GM10248 (cell line): ENCODE measurements around the gene NKD2.

ENCODE experiments used
- CTCF ChIA-PET: fragments of 300-600 bp; sonication (Branson Sonifier 250); formaldehyde crosslinking; extraction: SDS; loops from one replicate; lab custom pipeline; 2021; ENCODE audit warnings: antibody characterized with exemption; lab: Yijun Ruan, JAX
- POLR2A ChIA-PET: fragments of 350-650 bp; sonication (Branson Sonifier 250); formaldehyde crosslinking; extraction: SDS; loops from one replicate; lab custom pipeline; 2020; ENCODE audit warnings: antibody characterized with exemption; lab: Yijun Ruan, JAX
- DNase-seq: peaks from one replicate; pipeline ENCODE4 v3.0.0; 2012; ENCODE audit errors: extremely low spot score
- TF ChIP-seq, protein P1 (sequence below): IDR thresholded peaks from 2 replicates; pipeline ENCODE4 v1.5.1; 2012; ENCODE audit warnings: mild to moderate bottlenecking, low read depth; ENCODE audit errors: extremely low read depth, missing control alignments, control extremely low read depth

The NKD2 gene

DNA sequence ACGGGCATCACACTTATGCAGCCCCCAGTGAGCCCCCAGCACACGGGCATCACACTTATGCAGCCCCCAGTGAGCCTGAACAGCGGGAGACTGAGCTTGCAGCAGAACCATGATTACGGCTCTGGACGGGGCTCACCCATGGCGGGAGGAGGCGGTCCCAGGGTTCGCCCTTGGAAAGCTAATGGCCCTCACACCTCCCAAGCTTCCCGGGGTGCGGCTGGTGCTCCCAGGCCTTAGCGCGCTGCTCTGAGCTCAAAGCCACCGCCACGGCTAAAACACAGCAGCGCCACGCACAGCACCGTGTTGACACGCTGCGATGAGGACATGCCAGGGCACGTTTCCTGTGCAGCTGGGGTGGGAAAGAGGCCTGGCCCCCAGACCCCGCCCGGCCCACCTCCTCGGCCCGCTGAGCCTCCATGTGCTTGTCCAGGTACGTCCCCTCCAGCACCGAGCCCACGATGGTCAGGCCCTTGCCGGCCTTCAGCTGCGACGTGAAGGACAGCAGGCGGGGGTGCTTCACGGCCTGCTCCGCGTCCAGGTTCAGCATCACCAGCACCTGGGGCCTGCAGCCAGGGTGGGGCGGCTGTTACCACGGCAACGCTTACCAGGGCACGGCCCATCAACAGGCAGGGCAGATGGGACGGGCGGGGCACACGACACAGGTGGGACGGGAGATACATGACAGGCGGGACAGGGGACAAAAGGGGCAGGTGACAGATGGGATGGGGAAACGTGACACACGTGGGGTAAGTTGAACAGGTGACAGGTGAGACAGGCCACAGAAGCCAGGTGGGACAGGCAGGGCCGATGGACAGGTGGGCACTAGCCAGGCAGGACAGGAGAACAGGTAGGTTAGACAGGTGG, 64.9 kb downstream of the NKD2 start:
- ChIA-PET POLR2A (no interaction called here), CTCF (no interaction called here)
- no peak for DNase-seq
- TF ChIP-seq, protein P1, sequence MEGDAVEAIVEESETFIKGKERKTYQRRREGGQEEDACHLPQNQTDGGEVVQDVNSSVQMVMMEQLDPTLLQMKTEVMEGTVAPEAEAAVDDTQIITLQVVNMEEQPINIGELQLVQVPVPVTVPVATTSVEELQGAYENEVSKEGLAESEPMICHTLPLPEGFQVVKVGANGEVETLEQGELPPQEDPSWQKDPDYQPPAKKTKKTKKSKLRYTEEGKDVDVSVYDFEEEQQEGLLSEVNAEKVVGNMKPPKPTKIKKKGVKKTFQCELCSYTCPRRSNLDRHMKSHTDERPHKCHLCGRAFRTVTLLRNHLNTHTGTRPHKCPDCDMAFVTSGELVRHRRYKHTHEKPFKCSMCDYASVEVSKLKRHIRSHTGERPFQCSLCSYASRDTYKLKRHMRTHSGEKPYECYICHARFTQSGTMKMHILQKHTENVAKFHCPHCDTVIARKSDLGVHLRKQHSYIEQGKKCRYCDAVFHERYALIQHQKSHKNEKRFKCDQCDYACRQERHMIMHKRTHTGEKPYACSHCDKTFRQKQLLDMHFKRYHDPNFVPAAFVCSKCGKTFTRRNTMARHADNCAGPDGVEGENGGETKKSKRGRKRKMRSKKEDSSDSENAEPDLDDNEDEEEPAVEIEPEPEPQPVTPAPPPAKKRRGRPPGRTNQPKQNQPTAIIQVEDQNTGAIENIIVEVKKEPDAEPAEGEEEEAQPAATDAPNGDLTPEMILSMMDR = no peak

DNA sequence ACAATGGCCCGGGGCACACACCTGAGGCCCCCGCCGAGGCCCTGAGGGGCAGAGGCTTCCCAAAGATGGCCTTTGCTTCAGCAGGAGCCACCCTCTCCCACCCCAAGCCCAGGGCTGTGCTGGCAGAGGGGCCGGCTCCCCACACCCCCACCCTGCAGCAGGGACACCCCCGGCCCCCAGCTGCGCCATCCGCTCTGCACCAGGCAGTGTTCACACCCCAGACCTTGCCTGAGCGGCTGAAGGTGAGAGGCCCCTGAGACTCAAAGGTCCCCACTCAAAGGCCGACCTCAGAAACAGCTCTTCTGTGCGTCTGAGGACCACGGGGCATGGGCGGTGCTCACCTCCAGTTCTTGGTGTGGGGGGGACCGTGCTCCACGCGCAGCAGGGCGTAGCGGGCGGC, 65.6 kb downstream of the NKD2 start:
- CTCF ChIA-PET = no interaction called here
- DNase-seq = no peak
- TF ChIP-seq, protein P1 = no peak
- POLR2A ChIA-PET = no interaction called here

DNA sequence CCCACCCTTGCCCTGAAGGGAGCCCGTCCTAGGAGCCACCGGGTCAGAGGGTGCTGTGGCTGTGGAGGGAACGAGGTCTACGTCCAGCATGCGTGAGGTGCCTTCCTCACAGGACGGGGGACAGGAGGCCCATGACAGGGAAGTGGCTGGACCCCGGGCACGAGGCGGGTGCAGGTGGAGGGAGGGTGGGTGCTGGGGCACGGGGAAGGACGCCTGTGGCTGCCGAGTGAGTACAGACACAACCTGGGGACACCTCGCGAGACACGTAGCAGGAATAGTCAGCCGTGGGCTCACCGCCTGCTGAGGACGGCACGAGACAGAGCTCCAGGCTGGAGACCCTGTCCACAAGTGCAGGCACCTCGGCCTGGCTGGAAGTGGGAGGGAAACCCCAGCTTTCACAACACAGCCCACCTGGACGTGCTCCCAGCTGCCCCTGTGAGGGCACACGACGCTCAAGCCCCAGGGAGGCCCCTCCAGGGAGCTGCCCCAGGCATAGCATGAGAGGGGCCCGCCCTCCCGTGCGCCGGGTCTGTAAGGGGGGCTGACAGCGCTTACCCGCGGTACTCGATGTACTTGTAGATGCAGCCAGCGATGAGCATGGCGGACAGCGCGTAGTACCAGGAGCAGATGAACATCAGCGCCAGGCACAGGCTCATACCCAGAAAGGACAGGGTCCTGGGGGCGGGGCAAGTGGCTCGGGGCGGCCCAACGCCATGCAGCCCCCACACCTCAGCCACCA, 66.4 kb downstream of the NKD2 start:
- DNase-seq = no peak
- ChIA-PET CTCF (no interaction called here), POLR2A (no interaction called here)
- TF ChIP-seq, protein P1 = no peak

DNA sequence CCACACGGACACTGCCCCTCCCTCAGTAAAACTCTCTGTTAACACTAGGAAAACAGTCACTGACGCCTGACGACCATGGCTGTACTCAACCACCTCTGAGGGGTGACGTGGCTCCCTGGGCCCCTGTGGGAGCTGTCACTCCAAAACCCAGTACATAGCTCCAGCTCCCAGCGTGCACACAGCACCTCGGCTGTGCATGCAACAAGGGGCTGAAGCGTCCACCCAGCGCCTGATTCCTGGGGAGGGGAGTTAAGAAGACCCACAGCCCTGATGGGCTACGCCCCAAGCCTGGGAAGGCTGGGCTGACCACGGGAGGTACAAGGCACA, 66.9 kb downstream of the NKD2 start:
- TF ChIP-seq, protein P1 = no peak
- POLR2A ChIA-PET = no interaction called here
- no peak for DNase-seq
- CTCF ChIA-PET = no interaction called here

DNA sequence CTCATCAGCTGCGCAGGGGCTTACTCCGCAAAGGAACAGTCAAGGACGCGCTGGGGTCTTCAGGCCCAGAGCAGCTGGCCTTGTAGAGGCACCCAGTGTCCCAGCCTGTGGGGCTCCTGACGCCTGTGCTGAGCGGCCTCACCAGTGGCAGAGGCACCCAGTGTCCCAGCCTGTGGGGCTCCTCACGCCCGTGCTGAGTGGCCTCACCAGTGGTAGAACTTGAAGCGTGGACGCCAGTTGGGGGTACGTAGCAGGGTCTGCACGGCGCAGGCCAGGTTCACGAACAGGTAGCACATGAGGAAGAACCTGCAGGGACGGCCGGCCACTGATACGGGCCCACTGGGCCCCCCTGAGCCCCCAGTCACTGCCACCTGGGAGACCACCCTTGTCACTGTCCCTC, 67.3 kb downstream of the NKD2 start:
- CTCF ChIA-PET = no interaction called here
- POLR2A ChIA-PET = no interaction called here
- TF ChIP-seq, protein P1 = no peak
- no peak for DNase-seq

DNA sequence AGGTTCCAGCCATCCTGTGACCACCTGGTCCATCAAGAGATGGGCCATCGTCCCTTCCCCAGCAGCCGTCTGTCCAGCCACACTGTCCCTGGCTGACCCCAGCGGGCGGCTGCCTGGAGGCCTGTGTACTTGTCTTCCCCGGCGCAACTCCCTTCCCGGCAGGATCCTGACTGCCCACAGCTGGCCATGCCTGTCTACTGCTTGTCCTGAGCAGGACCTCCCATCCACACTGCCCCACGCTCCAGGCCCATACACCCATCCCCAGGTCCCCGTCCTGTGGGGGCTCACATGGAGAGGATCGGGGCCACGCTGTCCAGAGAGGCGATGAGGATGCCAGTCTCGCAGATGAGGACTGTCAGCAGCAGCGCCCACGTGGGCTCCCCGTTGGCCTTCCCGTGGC, 67.8 kb downstream of the NKD2 start:
- POLR2A ChIA-PET = no interaction called here
- CTCF ChIA-PET = no interaction called here
- TF ChIP-seq, protein P1 = no peak
- no peak for DNase-seq
